Caki2 (cell line): ENCODE data around the gene ACSL5. TPM values are rescaled to one million over a fixed set of nuclear protein-coding genes. Genes with fewer than 3 reads are reported as not detected.
"Not testable (repeated sequence)": the region's sequence is repeated elsewhere in the genome, so short reads cannot be mapped to it uniquely, and the experiment has no call there.

ENCODE experiments used
- DNase-seq: peaks from one replicate; pipeline ENCODE4 v3.0.0-alpha.2; 2015; ENCODE audit warnings: low read depth
- in situ Hi-C: cut with HindIII; loops from 2 replicates; pipeline ENCODE4 v1.10.0; 2016; ENCODE audit warnings: low sequenced_read_pairs, low pct_unique_long_range_greater_than_20kb, mixed read lengths
- total RNA-seq: library from RNA; depleted of rRNA; stranded (reverse); fragments of >200 nt; shearing (Covaris generic); gene quantifications from 2 replicates; pipeline ENCODE4 v1.2.3, GENCODE V29; 2014; ENCODE audit warnings: low replicate concordance

Gene ACSL5
- total RNA-seq, 1 experiment from 2014 or later: not detected

DNA sequence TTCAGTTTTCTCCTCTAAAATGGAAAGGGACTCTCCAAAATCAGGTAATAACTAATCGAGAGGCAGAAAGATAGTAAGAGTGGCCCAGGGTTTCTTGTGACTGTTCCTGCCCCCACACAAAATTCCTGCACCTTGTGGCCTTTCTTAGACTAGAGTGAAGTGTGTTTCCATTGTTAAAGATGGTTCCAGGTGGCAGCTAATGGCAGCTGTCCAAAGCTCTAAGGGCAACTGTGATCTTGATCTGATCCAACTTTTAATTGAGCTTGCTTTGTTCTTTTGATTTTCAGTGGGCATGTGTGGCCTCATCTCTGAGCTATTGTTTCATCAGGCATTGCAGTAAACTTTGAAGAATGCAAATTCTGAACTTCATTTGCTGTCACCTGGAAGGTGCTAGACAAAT lies 19.4 kb downstream of the ACSL5 start:
- DNase-seq: no peak
- in situ Hi-C loops: no loop called here

DNA sequence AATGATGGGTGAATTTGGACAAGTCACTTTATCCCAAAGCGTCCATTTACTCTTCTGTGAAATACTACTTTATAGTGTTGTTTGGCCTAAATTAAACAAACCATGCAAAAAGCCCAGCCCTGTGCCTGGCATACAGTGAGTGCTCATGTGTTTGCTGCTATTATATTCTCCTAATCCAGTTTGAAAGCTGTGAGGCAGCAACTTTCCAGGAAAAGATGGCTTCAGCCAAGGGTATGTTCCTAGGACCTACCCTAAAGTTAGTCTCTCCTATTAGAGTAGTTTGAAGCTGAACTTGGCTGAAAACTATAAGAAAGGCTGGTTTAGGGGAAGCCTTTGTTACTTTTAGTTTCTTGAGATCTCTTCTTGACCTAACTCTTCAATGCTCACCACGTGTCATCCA lies 19.9 kb downstream of the ACSL5 start:
- in situ Hi-C loops: no loop called here
- DNase-seq: no peak

DNA sequence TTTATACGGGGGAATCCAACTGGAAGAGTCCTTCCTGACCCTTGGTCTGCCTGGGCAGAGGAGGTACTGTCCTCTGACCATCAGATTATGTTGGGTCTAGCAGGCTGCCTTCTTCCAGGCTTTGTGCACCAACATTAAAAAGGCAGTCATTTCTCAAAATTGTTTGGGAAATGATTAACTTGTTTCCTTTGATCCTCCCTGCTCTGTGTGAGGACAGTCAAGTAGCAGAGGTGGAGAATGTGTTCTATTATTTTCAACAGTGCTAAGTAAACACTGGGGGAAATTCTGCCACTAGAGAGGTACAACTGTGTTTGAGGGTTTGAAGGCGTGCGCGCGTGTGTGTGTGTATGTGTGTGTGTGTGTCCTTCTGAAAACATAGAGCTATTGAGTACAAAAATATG lies 20.6 kb downstream of the ACSL5 start:
- in situ Hi-C loops: no loop called here
- no peak for DNase-seq

DNA sequence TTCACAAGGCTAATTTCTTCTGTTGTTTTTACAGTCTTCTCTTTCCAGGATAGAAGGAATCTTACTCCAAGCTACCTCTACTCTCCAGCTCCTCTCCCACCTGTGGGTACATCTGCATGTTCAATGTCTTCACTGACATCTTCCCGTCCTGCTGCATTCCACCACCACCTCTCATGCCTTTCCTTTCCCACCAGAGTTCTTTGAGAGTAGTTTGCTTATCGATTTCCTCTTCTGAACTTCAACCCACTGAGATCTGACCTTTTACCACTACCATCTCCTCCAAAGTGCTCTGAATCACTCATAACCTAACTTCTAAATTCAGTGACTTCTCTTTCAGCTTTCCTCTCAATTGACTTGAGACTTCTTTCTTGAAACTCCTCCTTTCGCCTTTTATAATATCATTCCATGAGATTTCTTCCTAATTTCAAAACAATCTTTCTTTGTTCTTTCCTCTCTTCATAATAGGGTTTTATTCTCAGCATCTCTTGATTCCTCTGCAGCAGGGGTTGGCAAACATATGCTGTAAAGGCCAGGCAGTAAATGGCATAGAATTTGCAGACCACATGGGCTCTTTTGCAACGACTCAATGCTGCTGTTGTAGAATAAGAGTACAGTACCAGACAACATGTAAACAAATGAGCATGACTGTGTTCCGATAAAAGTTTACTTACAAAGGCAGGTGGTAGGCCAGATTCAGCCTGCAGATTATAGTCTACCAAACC lies 22.1 kb downstream of the ACSL5 start:
- no peak for DNase-seq
- in situ Hi-C loops: no loop called here

DNA sequence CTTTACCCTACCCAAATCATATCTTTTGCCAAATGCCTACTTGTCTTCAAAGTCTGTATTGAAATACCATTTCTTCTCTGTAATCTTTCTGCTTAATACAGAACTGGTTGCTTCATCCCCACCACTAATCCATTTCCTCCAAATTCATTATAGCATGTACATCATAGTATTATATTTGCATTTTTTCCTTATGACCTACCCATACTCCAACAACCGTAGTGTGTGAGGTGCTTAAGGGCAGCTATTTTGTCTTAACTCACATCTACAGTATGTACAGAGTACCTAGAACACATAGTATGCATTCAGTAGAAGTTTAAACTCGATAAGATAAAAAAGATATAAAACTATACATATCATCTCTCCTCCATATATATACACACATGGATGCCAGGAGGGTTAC lies 23.7 kb downstream of the ACSL5 start:
- in situ Hi-C loops: no loop called here
- no peak for DNase-seq

DNA sequence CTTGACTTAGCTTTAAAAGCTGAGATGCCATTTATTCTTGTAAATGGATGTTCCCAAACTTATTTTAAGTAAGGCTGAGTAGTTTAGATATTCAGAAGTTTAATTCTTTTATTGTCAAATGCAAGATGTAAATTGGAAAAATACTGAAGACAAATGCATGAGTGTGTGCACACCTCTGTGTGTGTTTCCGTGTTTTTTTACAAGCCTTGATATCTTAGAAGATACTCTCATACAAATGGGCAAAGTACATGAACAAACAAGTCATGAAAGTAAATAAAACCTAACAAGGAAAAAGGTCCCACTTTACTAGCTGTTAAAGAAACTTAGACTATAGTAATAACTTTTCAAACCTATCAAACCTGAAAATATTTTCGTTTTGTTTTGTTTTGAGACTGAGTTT lies 29.0 kb downstream of the ACSL5 start:
- in situ Hi-C loops: no loop called here
- no peak for DNase-seq

DNA sequence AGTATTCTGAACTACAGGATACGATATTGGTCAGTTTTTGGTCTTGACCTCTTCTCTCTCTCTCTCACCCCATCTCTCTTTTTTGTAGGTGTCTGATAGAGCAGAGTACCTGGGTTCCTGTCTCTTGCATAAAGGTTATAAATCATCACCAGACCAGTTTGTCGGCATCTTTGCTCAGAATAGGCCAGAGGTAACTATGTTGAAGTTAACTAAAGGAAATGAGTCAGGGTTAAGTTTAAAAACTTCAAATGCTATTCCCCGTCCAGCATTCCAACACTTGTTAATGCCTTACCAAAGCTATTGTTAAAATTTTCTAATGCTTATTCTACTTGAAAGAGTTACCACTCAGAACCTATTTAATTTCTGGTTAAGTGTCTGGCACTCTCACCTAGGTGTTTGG lies 30.7 kb downstream of the ACSL5 start:
- DNase-seq: no peak
- in situ Hi-C loops: no loop called here

DNA sequence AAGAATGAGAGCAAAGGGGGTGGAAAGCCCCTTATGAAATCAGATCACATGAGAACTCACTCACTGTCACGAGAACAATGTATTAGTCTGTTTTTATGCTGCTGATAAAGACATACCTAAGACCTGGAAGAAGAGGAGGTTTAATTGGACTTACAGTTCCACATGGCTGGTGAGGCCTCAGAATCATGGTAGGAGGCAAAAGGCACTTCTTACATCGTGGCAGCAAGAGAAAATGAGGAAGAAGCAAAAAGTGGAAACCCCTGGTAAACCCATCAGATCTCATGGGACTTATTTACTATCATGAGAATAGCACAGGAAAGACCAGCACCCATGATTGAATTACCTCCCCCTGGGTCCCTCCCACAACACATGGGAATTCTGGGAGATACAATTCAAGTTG lies 32.9 kb downstream of the ACSL5 start:
- in situ Hi-C loops, DNase-seq: not testable (repeated sequence)

DNA sequence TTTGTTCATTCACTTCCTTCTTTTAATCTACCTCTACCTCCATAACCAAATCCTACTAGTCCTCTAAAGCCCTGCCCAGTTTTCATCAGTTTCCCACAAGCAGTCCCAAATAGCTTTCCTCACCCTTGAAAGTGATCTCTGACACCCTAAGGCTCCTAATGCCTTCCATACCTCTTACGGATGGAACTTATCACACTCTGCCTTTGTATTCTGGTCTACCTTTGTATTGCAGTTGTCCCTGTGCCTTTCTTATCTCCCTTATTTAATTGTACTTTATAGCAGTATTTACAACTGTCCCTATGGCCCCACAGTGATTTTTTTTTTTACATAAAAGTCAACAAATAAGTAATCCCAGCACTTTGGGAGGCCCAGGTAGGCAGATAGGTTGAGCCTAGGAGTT lies 33.8 kb downstream of the ACSL5 start:
- DNase-seq: no peak

DNA sequence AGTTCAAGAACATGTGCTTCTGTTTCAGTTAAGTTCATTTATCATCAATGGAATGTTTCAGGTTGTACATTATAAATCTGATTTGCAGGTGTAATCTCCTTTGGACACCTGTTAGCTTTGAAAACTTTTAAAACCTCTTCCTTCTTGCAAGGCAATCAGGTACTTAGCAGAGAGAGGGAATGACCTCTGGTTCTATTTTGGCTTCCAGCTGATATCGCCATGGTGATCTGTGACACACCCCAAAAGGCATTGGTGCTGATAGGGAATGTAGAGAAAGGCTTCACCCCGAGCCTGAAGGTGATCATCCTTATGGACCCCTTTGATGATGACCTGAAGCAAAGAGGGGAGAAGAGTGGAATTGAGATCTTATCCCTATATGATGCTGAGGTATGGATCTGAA lies 35.4 kb downstream of the ACSL5 start:
- in situ Hi-C loops: no loop called here
- DNase-seq: no peak

More for the DNA sequence above, 33.8 kb downstream of the ACSL5 start:
- in situ Hi-C loops: no loop called here

DNA sequence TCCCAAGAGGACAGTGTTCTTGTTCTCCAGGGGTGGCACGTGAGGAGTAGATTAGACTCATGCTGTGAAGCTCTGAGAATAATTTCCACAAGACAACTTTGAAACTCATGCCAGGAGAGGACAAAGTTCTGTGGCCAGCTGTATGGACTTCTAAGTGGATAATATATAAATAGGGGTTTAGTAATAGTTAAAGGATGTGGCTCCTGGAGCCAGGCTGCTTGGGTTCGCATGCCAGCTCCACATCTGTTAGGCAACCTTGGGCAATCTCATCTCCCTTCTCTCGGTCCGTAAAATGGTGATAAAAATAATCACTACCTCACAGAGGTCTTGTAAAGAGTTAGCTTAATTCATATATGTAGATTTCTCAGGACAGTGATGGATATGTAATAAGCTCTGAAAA lies 35.8 kb downstream of the ACSL5 start:
- DNase-seq: no peak
- in situ Hi-C loops: no loop called here

DNA sequence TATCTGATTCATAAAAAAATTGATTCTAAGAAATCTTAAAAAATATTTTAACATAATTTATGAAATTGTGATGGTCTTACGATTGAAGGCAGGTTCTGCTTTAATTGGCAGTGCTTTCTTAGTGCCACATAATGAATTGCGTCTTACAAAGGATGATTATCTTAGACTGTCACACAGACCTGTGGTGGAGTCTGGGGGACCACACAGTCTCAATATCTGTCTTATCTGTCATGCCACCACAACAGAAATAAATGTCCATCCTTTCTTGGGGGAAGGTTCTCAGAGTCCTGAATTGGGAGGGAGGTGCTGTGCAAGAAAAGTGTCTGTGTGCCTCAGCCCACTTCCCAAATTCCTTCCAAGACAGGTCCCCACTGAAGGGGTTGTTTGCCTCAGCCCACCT lies 38.8 kb downstream of the ACSL5 start:
- in situ Hi-C loops: no loop called here
- no peak for DNase-seq

DNA sequence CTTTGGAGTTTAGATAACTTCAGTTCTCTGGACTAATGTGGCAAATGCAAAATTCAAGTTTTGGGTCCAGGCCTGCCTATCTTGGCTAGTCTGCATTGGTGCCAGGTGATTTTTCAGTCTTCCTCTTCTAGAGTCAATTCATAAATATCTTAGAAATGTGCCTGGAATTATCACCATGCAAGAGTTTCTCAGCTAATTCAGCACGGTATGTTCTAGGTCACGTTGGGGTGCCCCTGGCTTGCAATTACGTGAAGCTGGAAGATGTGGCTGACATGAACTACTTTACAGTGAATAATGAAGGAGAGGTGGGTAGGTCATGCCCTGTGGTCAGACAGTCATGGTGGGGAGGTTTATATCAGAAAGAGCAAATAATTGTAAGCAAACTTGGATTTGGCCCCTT lies 47.8 kb downstream of the ACSL5 start:
- DNase-seq: no peak
- in situ Hi-C loops: no loop called here

DNA sequence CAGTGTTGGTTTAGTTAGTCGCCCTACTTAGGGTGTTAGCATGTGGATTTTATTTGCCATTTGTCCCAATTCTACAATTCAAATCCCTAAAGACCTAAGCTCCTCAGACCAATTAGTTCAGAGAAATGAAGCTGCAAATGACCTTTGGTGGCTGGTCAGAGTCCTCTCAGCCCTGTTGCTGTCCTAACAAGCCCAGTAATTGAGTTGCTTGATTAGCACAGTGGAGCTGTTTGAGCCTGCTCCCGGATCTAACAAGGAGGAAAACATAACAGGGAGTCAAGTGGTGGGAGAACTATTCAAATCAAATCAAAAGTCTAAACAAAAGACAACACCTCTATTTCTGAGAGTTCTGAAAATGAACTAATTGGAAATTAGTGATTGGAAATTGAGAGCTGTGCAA lies 50.7 kb downstream of the ACSL5 start:
- no peak for DNase-seq
- in situ Hi-C loops: no loop called here

DNA sequence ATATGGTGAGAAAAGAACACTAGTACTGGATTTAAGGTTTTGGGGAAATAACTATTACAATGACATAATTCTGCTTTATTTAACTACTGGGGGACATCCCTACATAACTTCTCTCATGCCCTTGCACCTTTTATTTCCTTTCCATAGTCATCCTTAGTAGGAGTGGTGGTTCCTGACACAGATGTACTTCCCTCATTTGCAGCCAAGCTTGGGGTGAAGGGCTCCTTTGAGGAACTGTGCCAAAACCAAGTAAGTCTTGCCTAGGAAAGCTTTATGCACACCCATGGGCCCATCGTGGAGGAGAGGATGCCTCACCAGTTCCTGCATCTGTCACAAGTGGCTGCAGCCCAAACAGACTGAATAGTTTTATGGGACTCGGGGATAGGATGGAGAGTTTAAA lies 52.2 kb downstream of the ACSL5 start:
- in situ Hi-C loops: no loop called here
- DNase-seq: no peak

DNA sequence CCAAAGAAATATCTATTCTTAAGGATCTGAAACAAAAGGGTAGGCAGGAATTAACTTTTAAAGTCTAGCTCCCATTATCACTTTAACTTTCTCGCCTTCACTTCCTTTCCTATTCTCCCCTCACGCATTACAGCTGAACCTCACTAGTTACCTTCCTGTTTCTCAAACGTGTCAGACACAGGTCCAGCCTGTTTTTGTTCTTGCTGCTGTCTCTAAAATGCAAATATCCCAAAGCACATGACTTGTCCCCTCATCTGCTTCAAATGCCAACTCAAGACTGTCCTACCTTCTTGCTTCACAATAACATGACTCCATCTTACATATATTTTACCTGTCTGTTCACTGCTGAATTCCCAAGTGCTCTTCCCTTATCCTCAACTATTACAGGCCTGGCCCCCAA lies 55.2 kb downstream of the ACSL5 start:
- in situ Hi-C loops: no loop called here
- no peak for DNase-seq

DNA sequence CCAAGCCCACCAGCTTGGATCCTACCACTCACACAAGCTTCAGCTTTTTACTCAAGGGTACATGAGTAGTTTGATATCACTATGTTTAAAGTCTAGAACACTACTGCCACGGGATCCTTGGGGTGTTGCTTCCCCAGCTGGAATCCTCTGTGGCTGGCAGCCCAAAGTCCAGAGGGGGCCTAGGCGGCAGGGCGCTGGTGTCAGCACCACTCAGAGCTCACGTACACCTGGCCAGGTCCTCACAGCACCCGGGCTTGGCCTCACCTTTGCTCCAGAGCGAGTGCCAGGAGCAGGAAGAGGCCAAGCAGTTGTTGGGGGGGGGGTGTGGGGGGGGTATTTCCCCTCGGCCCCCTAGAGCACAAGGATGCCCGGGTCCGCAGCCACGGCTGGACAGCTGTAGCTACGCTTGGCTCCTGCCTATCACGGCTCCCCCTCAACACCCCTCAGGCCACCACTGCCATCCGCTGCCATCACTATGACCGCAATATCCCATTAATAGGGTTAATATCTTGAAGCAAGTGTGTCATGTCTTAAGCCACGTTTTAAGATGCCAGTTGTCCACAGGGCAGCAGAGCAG lies 55.8 kb downstream of the ACSL5 start:
- in situ Hi-C loops: no loop called here
- DNase-seq: no peak

DNA sequence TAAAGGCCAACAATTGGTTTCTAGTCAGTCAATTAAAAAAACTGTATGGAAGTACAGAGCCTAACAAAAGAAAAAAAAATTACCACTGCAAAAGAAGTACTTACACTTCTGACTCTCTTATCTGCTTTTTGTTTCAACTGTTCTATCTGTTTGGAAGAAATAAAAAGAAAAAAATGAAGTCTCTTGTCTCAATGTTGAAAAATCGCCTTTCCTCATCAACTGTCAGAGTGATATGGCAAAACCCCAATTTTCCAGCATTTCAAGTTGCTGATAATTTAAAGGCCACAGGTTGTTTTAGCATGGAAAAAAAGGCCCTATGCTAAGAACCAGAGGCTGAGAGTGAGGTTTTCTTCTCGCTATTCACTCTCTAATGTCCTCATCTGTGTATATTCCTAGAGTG lies 59.2 kb downstream of the ACSL5 start:
- in situ Hi-C loops: no loop called here
- DNase-seq: no peak

DNA sequence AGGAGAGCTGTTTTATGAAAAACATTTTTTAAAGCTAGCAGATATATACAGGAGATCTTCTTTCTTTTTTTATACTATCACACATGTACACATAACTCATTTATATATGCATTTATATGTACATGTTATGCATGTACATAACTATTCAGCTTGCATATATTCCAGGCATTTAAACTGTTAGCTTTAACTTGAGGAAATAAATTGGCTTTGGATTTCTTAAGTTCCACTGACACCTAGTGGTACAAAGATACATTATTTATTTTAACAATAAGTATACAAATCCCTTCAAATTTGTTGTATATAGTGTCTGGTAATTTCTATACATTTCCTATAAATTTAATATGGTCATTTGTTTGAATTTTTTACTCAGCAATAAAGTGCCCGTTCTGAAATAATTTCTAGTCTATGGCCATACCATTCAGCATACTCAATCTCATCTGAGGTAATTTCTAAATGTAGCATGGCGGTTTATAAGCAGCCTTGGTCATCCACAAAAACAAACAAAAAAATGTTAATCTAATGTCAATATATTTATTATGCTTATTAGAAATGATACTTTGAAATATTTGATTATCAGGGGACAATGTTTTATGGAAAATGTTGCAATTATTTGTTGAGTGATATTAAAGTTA lies 61.2 kb downstream of the ACSL5 start:
- DNase-seq: no peak
- in situ Hi-C loops: no loop called here

DNA sequence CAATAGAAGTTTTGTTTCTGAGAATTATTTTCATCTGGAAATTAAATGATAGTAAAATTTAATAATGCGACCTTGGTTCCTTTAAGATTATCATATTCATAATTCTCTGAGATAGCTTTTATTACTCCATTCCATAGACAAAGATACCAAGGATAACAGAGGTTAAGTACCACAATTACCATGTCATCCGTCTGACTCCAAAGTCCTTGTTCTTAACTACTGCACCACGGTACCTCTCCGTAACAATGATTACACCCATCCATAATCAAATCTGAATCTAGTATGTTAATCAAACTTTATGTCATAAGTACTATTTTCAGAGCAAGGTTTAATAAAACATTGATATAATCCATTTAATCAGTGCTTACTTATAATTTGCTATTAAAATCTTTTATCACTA lies 64.4 kb downstream of the ACSL5 start:
- no peak for DNase-seq
- in situ Hi-C loops: no loop called here
